HEK293 (cell line): ENCODE data around the gene TOMM40L.

Source experiments
- ELK4 ChIP-seq: IDR thresholded peaks from 2 replicates; pipeline ENCODE4 v1.6.1; 2011; ENCODE audit warnings: mild to moderate bottlenecking, low read depth, low read length, borderline replicate concordance
- ZNF24 ChIP-seq: fragments of 450-650 bp; formaldehyde crosslinking; IDR thresholded peaks from 2 replicates; pipeline ENCODE4 v1.5.1; 2016; ENCODE audit warnings: missing biosample characterization, missing genetic modification characterization
- ZNF624 ChIP-seq: fragments of 450-650 bp; formaldehyde crosslinking; IDR thresholded peaks from 2 replicates; pipeline ENCODE4 v1.5.1; 2017; ENCODE audit warnings: missing biosample characterization, missing genetic modification characterization
- TF ChIP-seq, protein P1 (sequence below): fragments of 450-650 bp; formaldehyde crosslinking; IDR thresholded peaks from 2 replicates; pipeline ENCODE4 v1.5.1; 2016; ENCODE audit warnings: missing biosample characterization, missing genetic modification characterization

- TF ChIP-seq ZNF24 (tag by site-specific recombination): no peak
- TF ChIP-seq, protein P1, sequence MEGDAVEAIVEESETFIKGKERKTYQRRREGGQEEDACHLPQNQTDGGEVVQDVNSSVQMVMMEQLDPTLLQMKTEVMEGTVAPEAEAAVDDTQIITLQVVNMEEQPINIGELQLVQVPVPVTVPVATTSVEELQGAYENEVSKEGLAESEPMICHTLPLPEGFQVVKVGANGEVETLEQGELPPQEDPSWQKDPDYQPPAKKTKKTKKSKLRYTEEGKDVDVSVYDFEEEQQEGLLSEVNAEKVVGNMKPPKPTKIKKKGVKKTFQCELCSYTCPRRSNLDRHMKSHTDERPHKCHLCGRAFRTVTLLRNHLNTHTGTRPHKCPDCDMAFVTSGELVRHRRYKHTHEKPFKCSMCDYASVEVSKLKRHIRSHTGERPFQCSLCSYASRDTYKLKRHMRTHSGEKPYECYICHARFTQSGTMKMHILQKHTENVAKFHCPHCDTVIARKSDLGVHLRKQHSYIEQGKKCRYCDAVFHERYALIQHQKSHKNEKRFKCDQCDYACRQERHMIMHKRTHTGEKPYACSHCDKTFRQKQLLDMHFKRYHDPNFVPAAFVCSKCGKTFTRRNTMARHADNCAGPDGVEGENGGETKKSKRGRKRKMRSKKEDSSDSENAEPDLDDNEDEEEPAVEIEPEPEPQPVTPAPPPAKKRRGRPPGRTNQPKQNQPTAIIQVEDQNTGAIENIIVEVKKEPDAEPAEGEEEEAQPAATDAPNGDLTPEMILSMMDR: no peak
- TF ChIP-seq ELK4: no peak
- no peak for TF ChIP-seq ZNF624 (tag by site-specific recombination)
These were observed 2.2 kb downstream of the TOMM40L start for GRCh38 chr1:161228032-161228431.
